Activated CD4-positive, alpha-beta T cell treated with anti-CD3 and anti-CD28 coated beads, Interleukin-2, Interleukin-4, amounts not matched to agents 100 ng/mL and 50 ng/mL, durations not matched to agents 16 hours and 8 hours (primary cell): ENCODE measurements around the gene HAAO.
"Not testable (repeated sequence)": the region's sequence is repeated elsewhere in the genome, so short reads cannot be mapped to it uniquely, and the experiment has no call there.

Experiments
- DNase-seq: peaks from one replicate; pipeline ENCODE4 v3.0.0-alpha.2; 2020; ENCODE audit warnings: low spot score

HAAO gene

DNA sequence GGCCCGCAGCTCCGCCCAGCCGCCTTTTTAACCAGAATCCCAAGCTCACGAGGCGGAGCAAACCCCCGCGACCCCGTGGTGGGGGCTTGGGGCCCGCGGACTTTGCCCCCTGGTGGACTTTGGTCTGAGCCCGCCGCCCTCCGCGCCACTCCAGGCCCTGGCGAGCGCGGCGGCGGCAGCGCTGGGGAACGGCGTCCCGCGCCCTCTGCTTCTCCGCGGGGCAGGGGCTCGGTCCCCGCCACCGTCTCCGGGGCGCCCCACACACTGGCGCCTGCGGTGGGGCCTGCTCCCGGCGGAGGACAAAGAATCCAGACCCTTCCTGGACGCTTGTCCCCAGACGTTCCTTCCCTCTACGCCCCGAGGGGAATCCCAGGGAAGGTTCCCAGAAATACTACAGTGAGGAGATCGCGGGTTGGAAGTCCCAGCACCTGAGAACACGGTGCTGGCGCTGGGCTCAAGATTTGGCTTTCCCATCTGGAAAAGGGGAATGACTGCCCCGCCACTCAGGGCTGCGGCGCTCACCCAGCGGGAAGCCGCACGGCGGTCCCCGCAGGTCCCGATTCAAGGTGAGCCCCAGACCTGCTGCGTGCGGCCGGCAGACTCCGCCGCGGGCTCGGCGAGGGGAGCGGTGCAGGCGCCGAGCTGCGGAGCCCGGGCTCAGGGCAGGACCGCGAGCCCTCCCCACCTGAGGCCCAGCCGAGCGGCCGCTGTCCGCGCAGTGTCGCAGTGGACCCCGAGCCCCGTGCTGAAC lies at the start of gene HAAO:
Gene HAAO (minus strand): TSS at position 1 of the 751 bp plus-strand sequence. CDS start 47 bp downstream, outside the sequence.
- DNase-seq, result no peak

DNA sequence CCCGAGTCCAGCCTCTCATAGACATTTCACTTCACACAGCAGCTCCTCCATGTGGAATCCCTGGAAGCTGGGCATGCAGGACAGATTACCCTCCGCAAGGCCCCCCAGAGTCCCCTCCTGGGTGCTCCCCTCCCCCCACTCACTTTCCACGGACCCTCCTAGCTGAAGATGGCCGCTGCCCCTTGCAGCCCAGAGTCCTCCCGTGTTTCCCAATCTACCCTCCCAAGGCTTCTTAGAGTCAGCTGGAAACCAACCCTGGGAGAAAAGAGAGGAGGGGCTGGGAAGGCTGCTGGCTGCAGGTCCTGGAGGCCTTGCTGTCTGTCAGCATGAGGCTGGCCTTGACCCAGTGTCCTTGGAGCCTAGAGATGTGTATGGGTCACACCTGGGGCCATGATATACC lies 49.0 kb upstream of the HAAO start:
- DNase-seq, result no peak

DNA sequence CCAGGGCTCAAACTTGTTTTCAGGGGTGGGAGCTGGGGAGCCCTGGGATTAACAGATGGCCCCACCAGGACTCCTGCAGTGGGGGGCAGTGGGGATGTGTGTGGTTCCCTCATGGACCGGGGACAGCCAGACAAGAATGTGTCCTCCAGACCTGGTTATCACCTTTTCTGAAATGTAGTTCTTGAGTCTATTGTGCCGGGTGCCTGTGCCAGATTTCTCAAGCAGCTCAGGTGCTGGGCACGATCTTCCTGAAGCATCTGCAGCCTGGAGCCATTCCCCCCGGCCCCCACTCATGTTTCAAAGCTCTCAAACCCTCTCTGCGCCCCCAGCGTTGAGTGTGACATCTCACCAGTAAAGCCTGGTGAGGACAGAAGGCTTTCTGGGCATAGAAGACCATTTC lies 48.4 kb upstream of the HAAO start:
- no peak for DNase-seq

DNA sequence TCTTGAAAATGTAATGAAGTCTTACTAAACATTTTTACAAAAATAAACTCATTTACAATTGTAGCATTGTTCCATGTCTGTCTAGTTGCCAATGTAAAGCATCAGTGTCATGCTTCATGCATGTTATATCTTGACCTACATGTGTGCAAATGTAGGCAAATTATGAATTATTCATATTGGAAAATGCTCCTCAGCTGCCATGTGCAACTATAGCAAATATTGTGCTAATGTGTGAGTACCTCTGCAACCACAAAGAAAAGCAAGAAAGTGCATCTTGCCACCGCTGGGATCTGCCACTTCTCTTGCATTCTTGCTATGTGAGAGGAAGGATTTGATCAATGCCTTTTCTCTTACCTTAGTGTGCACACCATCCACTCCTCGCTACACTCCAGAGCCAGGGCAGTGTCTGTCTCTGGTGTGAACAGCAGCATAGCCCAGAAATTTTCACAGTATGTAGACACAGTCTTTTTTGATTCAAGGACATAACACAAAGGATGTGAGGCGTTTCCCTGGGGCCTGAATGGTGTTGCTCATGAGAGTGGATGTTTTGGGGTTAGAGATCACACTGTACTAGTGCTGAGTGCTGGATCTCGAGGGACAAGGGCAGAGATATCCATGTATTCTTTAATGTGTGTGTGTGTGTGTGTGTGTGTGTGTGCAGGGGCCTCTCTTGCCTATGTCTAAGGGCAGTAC lies 47.6 kb upstream of the HAAO start:
- DNase-seq, result no peak

DNA sequence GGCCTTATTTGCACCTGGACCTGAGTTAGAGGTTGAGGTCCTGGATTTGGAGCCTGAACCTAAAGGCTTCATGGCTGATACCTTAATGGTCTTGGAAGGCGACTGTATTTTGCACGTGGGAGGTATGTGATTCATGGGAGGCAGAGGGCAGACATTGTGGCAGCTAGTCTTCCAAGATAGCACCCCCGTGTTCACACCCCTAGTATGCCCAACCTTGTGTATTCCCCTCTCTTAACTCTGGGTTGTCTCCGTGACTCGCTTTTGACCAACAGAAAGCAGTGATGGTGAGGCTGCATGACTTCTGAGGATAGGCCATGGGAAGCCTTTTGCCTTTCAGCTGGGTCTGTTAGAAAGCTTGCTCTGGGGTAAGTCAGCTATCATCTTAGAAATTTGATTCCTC lies 45.8 kb upstream of the HAAO start:
- no peak for DNase-seq

DNA sequence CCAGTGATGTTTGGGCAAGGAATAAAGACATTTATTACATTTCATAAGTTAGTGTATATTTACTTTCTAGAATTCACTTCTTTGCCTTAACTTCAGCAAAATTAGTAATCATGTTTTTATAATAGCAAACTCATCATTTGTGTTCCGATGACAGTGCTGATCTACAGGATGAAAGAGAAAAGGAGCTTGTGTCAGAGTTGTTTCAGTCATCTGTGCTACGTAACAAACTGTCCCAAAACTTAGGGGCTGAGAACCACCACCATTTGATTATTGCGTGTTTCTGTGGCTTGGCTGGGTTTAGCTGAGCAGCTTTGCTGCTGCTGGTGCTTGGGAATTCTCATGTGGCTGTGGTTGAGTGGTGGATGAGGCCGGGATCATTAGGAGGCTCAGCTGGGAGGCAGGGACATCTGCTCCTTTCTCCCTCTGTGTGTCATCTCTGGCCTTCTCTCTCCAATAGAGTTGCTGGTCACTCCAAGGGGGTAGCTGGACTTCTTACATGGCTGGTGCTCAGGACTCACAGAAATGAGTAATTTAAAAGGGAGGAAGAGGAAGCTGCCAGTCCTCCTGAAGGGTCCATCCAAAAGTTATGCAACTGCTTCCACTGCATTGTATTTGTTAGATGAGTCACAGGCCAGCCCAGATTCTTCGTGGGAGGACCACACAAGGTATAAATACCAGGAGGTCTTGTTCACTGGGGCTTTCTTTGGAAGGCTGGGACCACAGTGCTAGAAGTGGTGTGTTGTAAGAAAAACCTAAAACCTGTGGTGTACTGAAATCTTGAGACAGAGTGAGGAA lies 43.4 kb upstream of the HAAO start:
- no peak for DNase-seq

DNA sequence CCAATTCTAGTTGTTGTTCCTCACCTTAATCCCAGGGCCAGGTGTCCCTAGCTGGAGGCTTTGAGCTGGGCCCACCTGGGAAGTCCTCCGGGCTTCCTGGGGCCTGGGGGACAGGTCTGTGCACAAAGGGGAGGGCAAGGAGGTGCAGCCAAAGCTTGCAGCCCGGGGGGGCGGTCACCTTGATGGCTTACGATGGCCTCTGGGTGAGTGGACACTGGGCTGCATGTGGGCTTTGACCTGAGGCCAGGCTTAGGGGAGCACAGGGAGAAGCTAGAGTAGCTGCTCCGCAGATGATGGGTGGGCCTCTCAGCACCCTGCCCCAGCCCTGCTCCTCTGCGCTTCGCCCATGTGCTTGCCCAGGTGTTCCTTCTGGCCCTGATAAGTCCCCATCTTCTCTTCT lies 41.8 kb upstream of the HAAO start:
- DNase-seq, result no peak

DNA sequence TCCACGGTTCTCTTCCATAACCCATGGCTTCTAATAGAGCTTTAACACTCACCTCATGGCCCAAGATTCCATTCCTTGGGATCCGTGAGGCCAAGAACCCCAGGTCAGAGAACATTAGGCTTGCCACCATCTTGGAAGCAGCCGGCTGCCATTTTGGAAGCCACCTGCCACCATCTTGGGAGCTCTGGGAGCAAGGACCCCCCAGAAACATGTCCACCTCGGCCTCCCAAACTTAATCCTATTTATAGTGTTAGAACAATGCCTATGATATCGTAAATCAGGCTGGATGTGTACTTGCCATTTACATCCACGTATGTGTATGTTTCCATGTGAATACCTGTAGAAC lies 39.9 kb upstream of the HAAO start:
- DNase-seq, result no peak

DNA sequence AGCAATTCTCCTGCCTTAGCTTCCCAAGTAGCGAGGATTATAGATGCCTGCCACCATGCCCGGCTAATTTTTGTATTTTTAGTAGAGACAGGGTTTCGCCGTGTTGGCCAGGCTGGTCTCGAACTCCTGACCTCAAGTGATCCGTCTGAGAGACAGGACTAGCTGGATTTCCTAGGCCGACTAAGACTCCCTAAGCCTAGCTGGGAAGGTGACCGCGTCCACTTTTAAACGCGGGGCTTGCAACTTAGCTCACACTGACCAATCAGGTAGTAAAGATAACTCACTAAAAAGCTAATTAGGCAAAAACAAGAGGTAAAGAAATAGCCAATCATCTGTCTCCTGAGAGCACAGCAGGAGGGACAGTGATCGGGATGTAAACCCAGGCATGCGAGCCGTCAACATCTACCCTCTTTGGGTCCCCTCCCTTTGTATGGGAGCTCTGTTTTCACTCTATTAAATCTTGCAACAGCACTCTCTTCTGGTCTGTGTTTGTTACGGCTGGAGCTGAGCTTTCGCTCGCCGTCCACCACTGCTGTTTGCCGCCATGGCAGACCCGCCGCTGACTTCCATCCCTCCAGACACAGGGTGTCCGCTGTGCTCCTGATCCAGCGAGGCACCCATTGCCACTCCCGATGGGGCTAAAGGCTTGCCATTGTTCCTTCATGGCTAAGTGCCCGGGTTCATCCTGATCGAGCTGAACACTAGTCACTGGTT lies 39.3 kb upstream of the HAAO start:
- not testable (repeated sequence) for DNase-seq

DNA sequence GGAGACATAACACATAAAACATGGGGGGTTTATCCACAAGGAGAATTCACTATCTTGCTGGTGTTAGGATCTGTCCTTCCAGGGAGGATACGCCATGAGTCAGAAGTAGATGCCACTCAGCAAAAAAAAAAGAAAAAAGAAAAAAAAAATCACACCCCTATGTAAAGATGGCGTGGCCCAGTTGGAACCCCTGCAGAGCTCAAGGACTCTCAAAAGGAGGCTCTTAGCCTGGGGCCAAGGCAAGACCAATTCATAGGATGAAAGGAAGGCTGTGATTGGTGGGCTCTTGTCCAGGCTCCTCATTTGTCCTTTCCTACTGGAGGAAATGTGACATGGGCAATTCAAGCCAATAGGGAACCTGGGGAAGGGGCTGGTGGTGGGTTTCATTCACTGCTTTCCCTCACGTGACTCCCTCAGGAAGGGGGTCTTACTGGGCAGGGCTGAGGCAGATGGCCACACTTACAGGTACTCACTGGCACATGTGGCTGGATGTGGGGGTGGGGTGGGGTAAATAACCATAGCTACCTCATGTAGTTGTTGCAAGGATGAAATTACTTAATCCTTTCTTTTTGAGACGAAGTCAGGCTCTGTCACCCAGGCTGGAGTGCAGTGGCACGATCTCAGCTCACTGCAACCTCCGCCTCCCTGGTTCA lies 38.7 kb upstream of the HAAO start:
- no peak for DNase-seq

DNA sequence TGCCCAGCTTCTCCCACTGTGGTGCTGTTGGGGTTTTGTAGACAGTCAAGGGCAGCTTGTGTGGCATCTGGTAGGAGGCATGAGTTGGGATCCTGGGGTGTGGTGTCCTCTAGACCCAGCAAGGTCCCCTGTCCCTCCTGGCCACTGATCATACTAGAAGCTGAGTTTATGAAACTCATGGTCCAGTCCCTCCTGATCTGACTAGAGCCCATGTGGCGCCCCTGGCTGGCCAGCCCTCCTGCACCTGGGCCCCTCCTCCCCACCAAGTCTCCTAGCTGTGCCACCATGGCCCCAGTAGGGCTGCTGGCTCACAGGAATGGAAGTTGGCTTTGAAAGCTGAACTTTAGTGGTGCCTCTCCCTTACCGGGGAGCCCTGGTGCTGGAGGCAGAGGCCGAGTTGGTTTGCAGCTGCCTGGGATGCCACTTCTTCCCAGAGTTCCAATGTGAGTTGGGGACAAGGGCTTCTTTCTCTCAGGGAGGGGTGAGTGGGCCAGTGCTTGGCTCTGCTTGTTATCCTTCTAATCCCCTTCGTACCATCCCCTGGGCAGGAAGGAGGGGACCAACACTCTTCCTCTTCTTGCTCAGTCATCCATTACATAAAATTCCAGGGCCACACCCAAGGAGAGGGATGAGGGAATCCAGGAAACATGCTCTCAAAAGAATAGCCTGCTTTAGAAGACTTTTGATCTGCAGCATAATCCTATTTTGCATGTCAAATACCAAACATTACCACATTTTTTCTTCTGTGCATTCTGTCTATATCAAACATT lies 37.5 kb upstream of the HAAO start:
- DNase-seq, result no peak

DNA sequence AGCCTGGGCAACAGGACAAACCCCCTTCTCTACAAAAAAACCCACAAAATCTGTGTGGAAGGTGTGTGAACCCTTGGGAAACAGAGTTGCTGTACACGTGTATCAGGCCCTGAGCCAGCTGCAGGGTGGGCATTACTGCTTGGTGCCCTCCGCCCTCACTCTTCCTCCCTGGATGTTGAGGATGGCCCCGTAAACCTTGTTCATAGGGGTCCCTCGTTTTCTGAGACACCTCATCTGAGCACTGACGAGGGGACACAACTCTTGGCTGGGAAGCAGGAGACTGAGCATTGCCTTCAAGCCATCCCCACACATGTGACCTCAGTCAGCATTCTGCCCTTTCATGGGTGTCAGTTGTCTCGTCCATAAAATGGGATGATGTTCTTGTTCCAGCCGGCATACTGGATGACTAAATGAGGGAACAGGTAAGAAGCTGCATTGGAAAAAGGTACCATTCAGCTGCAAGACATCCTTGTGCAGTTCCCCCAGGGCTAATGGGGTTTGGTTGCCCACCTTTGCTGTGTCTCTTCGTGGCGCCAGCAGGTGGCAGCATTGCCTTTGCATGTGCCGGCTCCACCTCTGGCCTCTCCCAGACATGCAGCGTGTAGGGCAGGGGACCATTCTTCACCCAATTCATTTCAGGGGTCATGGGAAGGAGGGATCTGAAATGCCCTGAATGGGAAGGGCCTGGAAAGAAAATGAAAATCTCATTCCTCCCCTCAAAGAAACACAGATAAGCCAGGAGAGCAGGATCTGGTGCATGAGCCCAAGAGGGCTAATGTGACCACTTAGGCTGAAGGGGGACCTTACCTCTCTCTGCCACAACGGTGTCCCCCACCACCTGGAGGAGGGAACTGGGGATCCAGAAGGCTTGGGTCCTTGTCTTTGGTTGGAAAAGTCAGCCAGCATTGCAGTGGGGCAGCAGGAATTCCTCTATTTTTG lies 36.4 kb upstream of the HAAO start:
- peak; percentile 77 for DNase-seq

DNA sequence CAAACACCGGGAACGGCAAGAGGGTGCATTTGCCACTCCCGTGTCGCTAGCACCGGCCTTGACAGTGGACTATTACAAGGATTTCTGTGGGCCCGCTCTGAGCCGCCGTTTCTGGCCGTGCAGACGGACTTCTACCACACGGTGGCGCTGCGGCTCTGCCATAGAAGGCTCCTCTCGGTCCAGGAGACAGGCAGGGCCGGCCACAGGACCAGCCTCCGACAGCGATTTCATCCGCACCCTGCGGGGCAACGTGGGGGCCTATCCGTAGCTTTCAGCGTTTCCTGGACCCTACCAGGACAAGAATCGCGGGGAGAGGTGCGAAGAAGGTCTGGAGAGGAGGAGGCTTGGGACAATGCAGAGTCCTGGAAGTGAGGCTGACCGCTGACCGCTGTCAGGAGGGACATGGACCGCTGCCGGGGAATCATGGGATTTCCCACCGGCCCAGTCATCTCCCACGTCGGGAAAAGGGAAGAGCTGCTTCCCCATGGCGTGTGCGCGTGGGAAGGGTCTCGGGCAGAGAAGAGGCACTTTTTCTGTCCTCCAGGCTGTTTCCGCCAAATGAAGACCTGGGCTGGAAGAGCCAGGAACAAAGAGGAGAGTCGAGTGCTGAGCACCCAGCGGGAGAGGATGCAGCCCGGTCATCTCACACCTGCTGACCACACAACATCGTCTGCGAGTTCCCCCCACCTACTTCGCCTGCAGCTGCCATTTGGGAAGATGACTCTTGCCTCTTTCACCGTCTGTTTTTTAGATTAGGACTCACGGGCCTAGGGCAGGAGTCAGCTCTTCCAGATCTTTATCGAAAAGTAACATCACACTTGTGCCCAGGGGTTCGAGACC lies 35.5 kb upstream of the HAAO start:
- DNase-seq, result peak; percentile 80

DNA sequence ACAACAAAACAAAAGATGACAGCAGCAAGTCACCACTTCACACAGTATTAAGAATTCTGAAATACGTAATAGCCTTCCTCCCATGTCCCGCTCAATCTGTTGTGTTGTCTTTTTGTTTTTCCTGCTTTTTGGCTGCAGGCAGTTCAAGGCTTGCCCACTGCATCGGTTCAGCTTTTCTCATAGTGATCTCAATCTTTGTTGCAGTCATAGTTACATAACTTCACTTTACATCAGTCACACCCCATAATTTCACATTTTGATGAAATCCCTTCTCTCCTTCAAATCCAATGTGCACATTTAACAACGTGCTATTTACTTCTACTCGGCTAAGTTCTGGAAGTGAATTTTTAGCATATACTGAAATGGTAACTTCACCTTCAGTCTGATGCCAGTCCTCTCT lies 33.8 kb upstream of the HAAO start:
- no peak for DNase-seq

DNA sequence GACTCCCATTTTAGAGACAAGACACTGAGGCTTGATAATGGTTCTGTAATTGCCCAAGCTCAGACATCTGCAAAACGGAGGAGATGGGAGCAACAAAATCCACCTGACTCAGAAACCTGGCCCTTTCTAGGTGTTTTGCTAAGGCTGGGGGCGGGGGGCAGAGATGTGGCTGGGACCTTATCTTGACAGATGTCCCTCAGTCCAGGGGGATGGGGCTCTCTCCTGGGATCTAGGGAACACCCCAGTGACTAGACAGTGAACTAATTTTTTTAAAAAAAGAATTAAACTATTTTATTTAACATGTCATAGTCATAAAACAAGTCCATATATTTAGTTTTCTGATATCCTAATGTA lies 32.0 kb upstream of the HAAO start:
- DNase-seq, result no peak

DNA sequence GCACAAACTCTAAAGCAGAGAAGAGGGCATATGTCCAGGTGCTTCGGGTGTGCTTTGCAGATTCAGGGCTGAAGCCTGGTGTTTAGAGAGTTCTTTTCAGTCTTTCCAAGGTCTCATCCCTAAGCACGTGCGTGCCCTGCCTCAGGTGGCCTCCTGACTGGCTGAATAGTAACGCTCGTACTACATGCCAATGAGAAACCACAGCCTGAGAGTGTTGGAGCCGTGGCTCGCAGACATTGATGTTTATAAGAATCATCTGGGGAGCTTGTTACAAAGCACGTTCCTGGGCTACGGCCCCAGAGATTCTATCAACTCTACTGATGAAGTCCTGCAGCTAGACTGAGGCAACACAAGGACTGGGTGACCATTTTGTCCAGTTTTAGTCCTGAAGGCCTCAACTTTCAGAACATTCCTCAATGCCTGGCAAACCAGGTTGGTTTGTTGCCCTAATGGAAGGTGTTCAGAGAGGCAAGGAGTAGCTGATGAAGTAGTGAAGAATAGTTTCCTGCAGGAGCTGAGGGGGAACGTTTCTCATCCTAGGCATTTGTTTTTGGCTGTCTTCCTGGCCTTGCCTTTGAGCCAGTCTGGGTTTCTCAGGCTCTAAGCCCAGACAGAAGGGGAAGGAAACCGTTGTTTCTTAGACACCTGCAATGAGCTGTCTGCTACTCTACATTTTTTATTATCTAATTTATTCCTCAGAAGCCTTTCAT lies 31.5 kb upstream of the HAAO start:
- no peak for DNase-seq

DNA sequence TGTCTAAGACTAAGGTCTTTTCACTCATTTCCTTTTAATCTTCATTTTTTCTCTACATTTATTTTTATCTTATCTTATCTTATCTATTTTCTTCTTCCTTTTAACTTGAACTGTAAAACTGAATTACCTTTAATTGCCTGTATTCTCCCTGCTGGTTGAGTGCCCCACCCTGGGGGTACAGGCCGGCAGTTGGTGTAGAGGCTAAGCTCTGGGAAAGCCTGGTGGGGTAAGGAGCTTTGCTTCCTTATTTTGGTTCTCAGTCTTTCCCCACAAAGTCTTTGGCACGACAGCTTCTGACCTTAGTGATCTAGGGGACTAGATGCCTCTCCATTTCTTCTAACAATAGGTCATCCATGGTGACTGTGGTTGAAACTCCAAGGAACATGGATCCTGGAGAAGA lies 26.8 kb upstream of the HAAO start:
- DNase-seq, result no peak

DNA sequence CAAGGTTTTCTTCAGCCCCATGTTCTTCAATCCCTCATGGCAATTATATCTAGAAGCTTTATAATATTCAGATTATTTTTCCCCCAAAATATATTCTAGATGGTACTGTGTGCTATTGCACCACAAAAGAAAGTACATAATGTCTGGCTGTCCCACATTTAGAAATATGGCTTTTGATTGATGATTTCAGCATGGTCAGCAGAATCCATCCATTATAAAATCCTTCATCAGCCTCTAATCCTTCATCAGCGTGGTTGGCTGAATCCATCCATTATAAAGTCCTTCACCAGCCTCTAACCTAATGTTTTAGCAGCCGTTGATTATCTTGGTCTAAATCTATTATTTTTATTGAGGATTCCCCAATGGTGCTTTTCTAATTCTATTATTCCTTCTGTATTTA lies 23.3 kb upstream of the HAAO start:
- DNase-seq, result no peak

DNA sequence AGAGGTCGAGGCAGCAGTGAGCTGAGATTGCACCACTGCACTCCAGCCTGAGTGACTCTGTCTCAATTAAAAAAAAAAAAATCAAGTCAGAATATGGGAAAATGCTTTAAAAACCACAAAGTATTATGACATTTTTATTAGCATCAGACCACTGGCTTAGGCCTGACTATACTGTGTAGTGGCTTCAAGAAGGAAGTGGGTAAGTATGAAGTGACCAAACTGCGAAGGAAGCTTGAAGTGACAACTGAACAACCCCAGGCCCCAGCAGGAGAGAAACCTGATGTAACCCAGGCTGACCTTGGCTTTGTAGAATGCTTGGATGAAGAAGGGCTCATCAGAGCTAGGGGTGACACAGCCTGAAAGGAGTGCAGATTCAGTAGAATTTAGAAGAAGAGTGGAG lies 21.4 kb upstream of the HAAO start:
- DNase-seq, result no peak
